ENCODE results near the gene CNTN1. TPM values are rescaled to one million over a fixed set of nuclear protein-coding genes. Genes with fewer than 3 reads are reported as not detected.

CNTN1 gene
- polyA plus RNA-seq, 1 donor (not counting 4 experiments of a cell fraction or from before 2014, with no cell fraction given): 19.0 TPM

- H3K4me1 ChIP-seq (ENCODE audit: control insufficient read depth, extremely low read depth, insufficient read depth, low read length): peaks cover 19% of the 10 kb centered on the region
- peak overlapping the region; percentile 4 for H3K4me2 ChIP-seq (ENCODE audit: control insufficient read depth, extremely low read depth, insufficient read depth, low read depth, low read length)
- no peak overlapping the region for H3K27ac ChIP-seq (ENCODE audit: control insufficient read depth, insufficient read depth, low read length)
- H3K4me3 ChIP-seq (ENCODE audit: control insufficient read depth in 2 of 3, extremely low read depth in 1 of 3, insufficient read depth in 2 of 3, low read depth in 1 of 3, low read length in 3 of 3): no peak overlapping the region
- dilution Hi-C loops (cut with MboI; ENCODE audit: extremely low pct_ligation_motif_present, low sequenced_read_pairs): no loop called here
- DNase-seq (ENCODE audit: low read depth, low spot score) (no peak), FAIRE-seq (no peak)
- H3K27me3 ChIP-seq (ENCODE audit: control insufficient read depth, extremely low read depth, insufficient read depth, low read length): no peaks in the 10 kb centered on the region
- no peak for TF ChIP-seq CTCF (optimal IDR thresholded peaks at IDR 0.05 in 1 of 3, IDR thresholded peaks at IDR 0.05 in 1 of 3, conservative IDR thresholded peaks at IDR 0.05 in 1 of 3; ENCODE audit: extremely low read depth in 1 of 3, insufficient read depth in 2 of 3, low read length in 3 of 3)
- no peak for TF ChIP-seq EZH2 (IDR thresholded peaks at IDR 0.05; ENCODE audit: low read length)
- H3K79me2 ChIP-seq (ENCODE audit: control insufficient read depth, insufficient read depth, low read length): no peaks in the 10 kb centered on the region
- H2AFZ ChIP-seq (ENCODE audit: control insufficient read depth, low read length): peak overlapping the region; percentile 28
- no peak overlapping the region for H3K9ac ChIP-seq (ENCODE audit: control insufficient read depth, extremely low read depth, insufficient read depth, low read length)
- no peaks in the 10 kb centered on the region for H4K20me1 ChIP-seq (ENCODE audit: control insufficient read depth, extremely low read depth, insufficient read depth, low read length)
- no peaks in the 10 kb centered on the region for H3K36me3 ChIP-seq (ENCODE audit: control insufficient read depth in 2 of 2, extremely low read depth in 1 of 2, insufficient read depth in 2 of 2, low read length in 2 of 2)
- no peaks in the 10 kb centered on the region for H3K9me3 ChIP-seq (ENCODE audit: control insufficient read depth, low read depth, low read length)
- H3K9me1 ChIP-seq (ENCODE audit: control insufficient read depth, extremely low read depth, insufficient read depth, low read length): no peaks in the 10 kb centered on the region
Observed at GRCh38 chr12:40993158-40993557, 300.9 kb downstream of the CNTN1 start.

GRCh38 chr12:40996091-40996490 is 303.9 kb downstream of the CNTN1 start:
- dilution Hi-C loops (cut with MboI; ENCODE audit: extremely low pct_ligation_motif_present, low sequenced_read_pairs): no loop called here
- Histone ChIP-seq H3K4me2 (ENCODE audit: control insufficient read depth, extremely low read depth, insufficient read depth, low read depth, low read length) (no peak overlapping the region), H3K9me1 (ENCODE audit: control insufficient read depth, extremely low read depth, insufficient read depth, low read length) (no peaks in the 10 kb centered on the region), H3K9ac (ENCODE audit: control insufficient read depth, extremely low read depth, insufficient read depth, low read length) (no peak overlapping the region), H3K4me3 (ENCODE audit: control insufficient read depth in 2 of 3, extremely low read depth in 1 of 3, insufficient read depth in 2 of 3, low read depth in 1 of 3, low read length in 3 of 3) (no peak overlapping the region), H3K4me1 (ENCODE audit: control insufficient read depth, extremely low read depth, insufficient read depth, low read length) (peaks cover 22% of the 10 kb centered on the region), H3K27ac (ENCODE audit: control insufficient read depth, insufficient read depth, low read length) (no peak overlapping the region), H3K36me3 (ENCODE audit: control insufficient read depth in 2 of 2, extremely low read depth in 1 of 2, insufficient read depth in 2 of 2, low read length in 2 of 2) (no peaks in the 10 kb centered on the region), H2AFZ (ENCODE audit: control insufficient read depth, low read length) (no peak overlapping the region), H3K27me3 (ENCODE audit: control insufficient read depth, extremely low read depth, insufficient read depth, low read length) (no peaks in the 10 kb centered on the region), H4K20me1 (ENCODE audit: control insufficient read depth, extremely low read depth, insufficient read depth, low read length) (no peaks in the 10 kb centered on the region), H3K9me3 (ENCODE audit: control insufficient read depth, low read depth, low read length) (no peaks in the 10 kb centered on the region), H3K79me2 (ENCODE audit: control insufficient read depth, insufficient read depth, low read length) (no peaks in the 10 kb centered on the region)
- DNase-seq (ENCODE audit: low read depth, low spot score) (no peak), FAIRE-seq (no peak)
- no peak for TF ChIP-seq CTCF (optimal IDR thresholded peaks at IDR 0.05 in 1 of 3, IDR thresholded peaks at IDR 0.05 in 1 of 3, conservative IDR thresholded peaks at IDR 0.05 in 1 of 3; ENCODE audit: extremely low read depth in 1 of 3, insufficient read depth in 2 of 3, low read length in 3 of 3)
- no peak for TF ChIP-seq EZH2 (IDR thresholded peaks at IDR 0.05; ENCODE audit: low read length)

Data from keratinocyte (primary cell).